H9 (cell line): ENCODE results near the gene OR4D10. TPM values are rescaled to one million over a fixed set of nuclear protein-coding genes. Genes with fewer than 3 reads are reported as not detected.

Source experiments
- DNase-seq: peaks from one replicate; pipeline ENCODE4 v3.0.0-alpha.2; 2017
- H2AFZ ChIP-seq: one replicate; pipeline ENCODE4 v1.6.1; 2013; ENCODE audit warnings: mild to moderate bottlenecking, low read length, control low read depth, moderate library complexity
- H2AK5ac ChIP-seq: 2 replicates; pipeline ENCODE4 v1.6.1; 2013; ENCODE audit warnings: low read length, control low read depth, mixed read lengths; ENCODE audit not compliant: insufficient read length
- H2BK120ac ChIP-seq: one replicate; pipeline ENCODE4 v1.6.1; 2013; ENCODE audit warnings: low read depth, mild to moderate bottlenecking, low read length, control low read depth, inconsistent platforms; ENCODE audit not compliant: poor library complexity, severe bottlenecking
- H2BK12ac ChIP-seq: 2 replicates; pipeline ENCODE4 v1.6.1; 2013; ENCODE audit warnings: low read length, control low read depth, mixed read lengths, low read depth; ENCODE audit not compliant: insufficient read length
- H2BK15ac ChIP-seq: 2 replicates; pipeline ENCODE4 v1.6.1; 2013; ENCODE audit warnings: low read depth, low read length, control low read depth
- H2BK20ac ChIP-seq: one replicate; pipeline ENCODE4 v1.6.1; 2013; ENCODE audit warnings: low read depth, mild to moderate bottlenecking, low read length, control low read depth, inconsistent platforms; ENCODE audit not compliant: poor library complexity, severe bottlenecking
- H2BK5ac ChIP-seq: 2 replicates; pipeline ENCODE4 v1.6.1; 2013; ENCODE audit warnings: low read length, control low read depth, mixed read lengths; ENCODE audit not compliant: insufficient read length
- H3K14ac ChIP-seq: 2 replicates; pipeline ENCODE4 v1.6.1; 2013; ENCODE audit warnings: low read length, control low read depth; ENCODE audit not compliant: insufficient read depth
- H3K18ac ChIP-seq: 2 replicates; pipeline ENCODE4 v1.6.1; 2013; ENCODE audit warnings: low read depth, mild to moderate bottlenecking, mixed read lengths, low read length, control low read depth; ENCODE audit not compliant: insufficient read length
- H3K23ac ChIP-seq: 2 replicates; pipeline ENCODE4 v1.6.1; 2013; ENCODE audit warnings: low read length, control low read depth, mixed read lengths, low read depth; ENCODE audit not compliant: insufficient read length
- H3K23me2 ChIP-seq: 2 replicates; pipeline ENCODE4 v1.6.1; 2013; ENCODE audit warnings: low read depth, mild to moderate bottlenecking, mixed read lengths, low read length, control low read depth; ENCODE audit not compliant: insufficient read length, poor library complexity, severe bottlenecking
- H3K27ac ChIP-seq: 2 replicates; pipeline ENCODE4 v1.5.1; 2013; ENCODE audit warnings: low read length, control low read depth, mixed read lengths, low read depth; ENCODE audit not compliant: insufficient read length
- H3K27me3 ChIP-seq: 2 replicates; pipeline ENCODE4 v1.6.1; 2013; ENCODE audit warnings: low read length, control low read depth, inconsistent platforms; ENCODE audit not compliant: insufficient read depth
- H3K4ac ChIP-seq: 2 replicates; pipeline ENCODE4 v1.6.1; 2013; ENCODE audit warnings: low read depth, mild to moderate bottlenecking, control low read depth, inconsistent platforms, low read length, moderate library complexity
- H3K4me1 ChIP-seq: 2 replicates; pipeline ENCODE4 v1.6.1; 2013; ENCODE audit warnings: low read length, control low read depth, inconsistent platforms; ENCODE audit not compliant: insufficient read depth
- H3K4me2 ChIP-seq: 2 replicates; pipeline ENCODE4 v1.6.1; 2013; ENCODE audit warnings: low read length, control low read depth, mixed read lengths; ENCODE audit not compliant: insufficient read length, insufficient read depth
- H3K56ac ChIP-seq: 2 replicates; pipeline ENCODE4 v1.6.1; 2013; ENCODE audit warnings: low read depth, mild to moderate bottlenecking, mixed read lengths, low read length, control low read depth; ENCODE audit not compliant: insufficient read length
- H3K79me1 ChIP-seq: 2 replicates; pipeline ENCODE4 v1.6.1; 2013; ENCODE audit warnings: low read depth, mild to moderate bottlenecking, moderate library complexity, low read length, control low read depth, inconsistent platforms; ENCODE audit not compliant: insufficient read depth, poor library complexity, severe bottlenecking
- H3K79me2 ChIP-seq: 2 replicates; pipeline ENCODE4 v1.6.1; 2013; ENCODE audit warnings: low read length, control low read depth, inconsistent platforms; ENCODE audit not compliant: insufficient read depth
- H3K9ac ChIP-seq: 2 replicates; pipeline ENCODE4 v1.6.1; 2013; ENCODE audit warnings: low read length, control low read depth, mixed read lengths; ENCODE audit not compliant: insufficient read length; ENCODE audit errors: extremely low read depth
- H3K9me3 ChIP-seq: one replicate; pipeline ENCODE4 v1.6.1; 2013; ENCODE audit warnings: low read depth, low read length, inconsistent platforms; ENCODE audit not compliant: control insufficient read depth
- H3T11ph ChIP-seq: one replicate; pipeline ENCODE4 v1.6.1; 2013; ENCODE audit warnings: mild to moderate bottlenecking, low read length, control low read depth, inconsistent platforms
- H4K20me1 ChIP-seq: one replicate; pipeline ENCODE4 v1.6.1; 2013; ENCODE audit not compliant: control insufficient read depth, insufficient read length, insufficient read depth
- H4K5ac ChIP-seq: 2 replicates; pipeline ENCODE4 v1.6.1; 2013; ENCODE audit warnings: low read depth, mild to moderate bottlenecking, mixed read lengths, low read length, control low read depth; ENCODE audit not compliant: insufficient read length
- H4K8ac ChIP-seq: replicated peaks from 2 replicates; pipeline ENCODE4 v1.6.1; 2013; ENCODE audit warnings: low read length, control low read depth, mixed read lengths, low read depth; ENCODE audit not compliant: insufficient read length
- H4K91ac ChIP-seq: 2 replicates; pipeline ENCODE4 v1.6.1; 2013; ENCODE audit warnings: low read depth, mild to moderate bottlenecking, moderate library complexity, mixed read lengths, low read length, control low read depth; ENCODE audit not compliant: insufficient read length
- H3K27ac Mint-ChIP-seq, 3 experiments: 2 replicates in 2 of 3; 3 replicates in 1 of 3; pipeline ENCODE4 v1.8.0; 2020 to 2021; ENCODE audit warnings: mixed read lengths in 3 of 3, mild to moderate bottlenecking in 1 of 3, moderate library complexity in 1 of 3
- H3K27me3 Mint-ChIP-seq: 2 replicates; pipeline ENCODE4 v1.8.0; 2021; ENCODE audit warnings: low read depth, mild to moderate bottlenecking, moderate library complexity, mixed read lengths
- H3K36me3 Mint-ChIP-seq, 3 experiments: 2 replicates in 2 of 3; 3 replicates in 1 of 3; pipeline ENCODE4 v1.8.0; 2020 to 2021; ENCODE audit warnings: low read depth in 3 of 3, mixed read lengths in 3 of 3; ENCODE audit not compliant: insufficient read depth in 1 of 3
- H3K4me1 Mint-ChIP-seq, 2 experiments: 2 replicates each; pipeline ENCODE4 v1.8.0; 2020; ENCODE audit warnings: mixed read lengths in 2 of 2
- H3K4me3 Mint-ChIP-seq, 2 experiments: 2 replicates in 1 of 2; 3 replicates in 1 of 2; pipeline ENCODE4 v1.8.0; 2020 to 2021; ENCODE audit warnings: mild to moderate bottlenecking in 2 of 2, mixed read lengths in 2 of 2, moderate library complexity in 1 of 2
- H3K9me3 Mint-ChIP-seq, 2 experiments: 2 replicates in 1 of 2; 3 replicates in 1 of 2; pipeline ENCODE4 v1.8.0; 2020; ENCODE audit warnings: mild to moderate bottlenecking in 2 of 2, mixed read lengths in 2 of 2, moderate library complexity in 1 of 2
- WGBS: extraction: QIAGEN DNeasy Blood & Tissue Kit; methylation state at CpG from one replicate; pipeline ENCODE4 v1.1.7; 2013; ENCODE audit warnings: missing lambda C conversion rate, low lambda C conversion rate, mixed read lengths; ENCODE audit not compliant: insufficient read length; ENCODE audit errors: extremely low coverage; 5-methylcytosine and 5-hydroxymethylcytosine counted together
- total RNA-seq: library from RNA; stranded (reverse); gene quantifications from 2 replicates; pipeline ENCODE4 v1.2.1, GENCODE V29; 2021
- TF ChIP-seq, protein P1 (sequence below): fragments of 200-600 bp; sonication (generic); conservative IDR thresholded peaks from 3 replicates; pipeline ENCODE4 v1.8.0; 2021; ENCODE audit warnings: antibody characterized with exemption, mild to moderate bottlenecking

OR4D10 gene
- total RNA-seq, 1 experiment from 2014 or later = not detected

DNA sequence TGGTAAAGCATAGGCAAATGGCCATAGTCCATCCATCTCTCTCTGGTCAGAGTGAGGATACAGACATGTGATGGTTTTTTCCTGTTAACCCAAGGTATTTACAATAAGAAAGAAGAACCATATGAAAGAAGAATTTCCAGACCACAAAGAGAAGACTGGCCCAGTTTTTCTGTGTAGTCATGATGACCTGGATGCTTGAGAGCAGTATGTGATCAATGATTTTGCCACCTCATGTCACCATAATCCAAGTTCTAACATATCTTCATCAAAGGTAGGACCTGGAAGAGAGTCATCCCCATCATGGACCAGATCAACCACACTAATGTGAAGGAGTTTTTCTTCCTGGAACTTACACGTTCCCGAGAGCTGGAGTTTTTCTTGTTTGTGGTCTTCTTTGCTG is 16.5 kb upstream of the OR4D10 start, which contains the start of gene OR4D6:
Gene OR4D6 (plus strand): TSS at position 301 of the 400 bp plus-strand sequence. CDS start 0 bp downstream, at position 301.
- H4K5ac ChIP-seq = no peak within 1 kb of the TSS
- no CpG with 5 or more reads among the region's 2 CpGs for WGBS
- H3K9me3 ChIP-seq = no peaks in the 10 kb centered on the region
- H2AFZ ChIP-seq = no peak within 1 kb of the TSS
- no peak within 1 kb of the TSS for H4K8ac ChIP-seq
- Mint-ChIP-seq H3K9me3 (peaks cover 0 to 3% of the 10 kb centered on the region in 2 experiments; a peak in 2 of 5 replicates), H3K36me3 (no peaks in the 10 kb centered on the region), H3K27me3 (no peaks in the 10 kb centered on the region), H3K4me3 (no peak within 1 kb of the TSS), H3K4me1 (peaks cover 3% of the 10 kb centered on the region in 2 experiments; a peak in 3 of 4 replicates), H3K27ac (no peak within 1 kb of the TSS)
- no peak within 1 kb of the TSS for H3K23ac ChIP-seq
- H2BK12ac ChIP-seq = no peak within 1 kb of the TSS
- H4K20me1 ChIP-seq = no peaks in the 10 kb centered on the region
- no peak for DNase-seq
- TF ChIP-seq, protein P1, sequence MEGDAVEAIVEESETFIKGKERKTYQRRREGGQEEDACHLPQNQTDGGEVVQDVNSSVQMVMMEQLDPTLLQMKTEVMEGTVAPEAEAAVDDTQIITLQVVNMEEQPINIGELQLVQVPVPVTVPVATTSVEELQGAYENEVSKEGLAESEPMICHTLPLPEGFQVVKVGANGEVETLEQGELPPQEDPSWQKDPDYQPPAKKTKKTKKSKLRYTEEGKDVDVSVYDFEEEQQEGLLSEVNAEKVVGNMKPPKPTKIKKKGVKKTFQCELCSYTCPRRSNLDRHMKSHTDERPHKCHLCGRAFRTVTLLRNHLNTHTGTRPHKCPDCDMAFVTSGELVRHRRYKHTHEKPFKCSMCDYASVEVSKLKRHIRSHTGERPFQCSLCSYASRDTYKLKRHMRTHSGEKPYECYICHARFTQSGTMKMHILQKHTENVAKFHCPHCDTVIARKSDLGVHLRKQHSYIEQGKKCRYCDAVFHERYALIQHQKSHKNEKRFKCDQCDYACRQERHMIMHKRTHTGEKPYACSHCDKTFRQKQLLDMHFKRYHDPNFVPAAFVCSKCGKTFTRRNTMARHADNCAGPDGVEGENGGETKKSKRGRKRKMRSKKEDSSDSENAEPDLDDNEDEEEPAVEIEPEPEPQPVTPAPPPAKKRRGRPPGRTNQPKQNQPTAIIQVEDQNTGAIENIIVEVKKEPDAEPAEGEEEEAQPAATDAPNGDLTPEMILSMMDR = no peak
- H3K23me2 ChIP-seq = no peaks in the 10 kb centered on the region
- H3K18ac ChIP-seq = no peak within 1 kb of the TSS
- H2BK5ac ChIP-seq = no peak within 1 kb of the TSS
- no peak within 1 kb of the TSS for H3K56ac ChIP-seq
- no peaks in the 10 kb centered on the region for H3K4me1 ChIP-seq
- H3K9ac ChIP-seq = no peak within 1 kb of the TSS
- no peaks in the 10 kb centered on the region for H3K79me1 ChIP-seq
- H3T11ph ChIP-seq = no peak within 1 kb of the TSS
- no peak within 1 kb of the TSS for H2BK20ac ChIP-seq
- H3K14ac ChIP-seq = no peak within 1 kb of the TSS
- H3K79me2 ChIP-seq = no peaks in the 10 kb centered on the region
- no peak within 1 kb of the TSS for H3K4me2 ChIP-seq
- H3K4ac ChIP-seq = no peak within 1 kb of the TSS
- no peak within 1 kb of the TSS for H4K91ac ChIP-seq
- no peak within 1 kb of the TSS for H2AK5ac ChIP-seq
- no peaks in the 10 kb centered on the region for H3K27me3 ChIP-seq
- H2BK15ac ChIP-seq = no peak within 1 kb of the TSS
- no peak within 1 kb of the TSS for H2BK120ac ChIP-seq
- no peak within 1 kb of the TSS for H3K27ac ChIP-seq
